ENCODE results near the gene NEMP1.

GRCh38 chr12:57091638-57092528 is 13.3 kb upstream of the NEMP1 start:
- TF ChIP-seq POLR2A (IDR thresholded peaks at IDR 0.05; ENCODE audit: low read depth, low read length) (no peak), POLR2AphosphoS5 (IDR thresholded peaks at IDR 0.05; ENCODE audit: low read depth, low read length) (no peak)

All from GM12892 (cell line).